Measurements from ENCODE around the gene RHBDD1. TPM values are rescaled to one million over a fixed set of nuclear protein-coding genes. Genes with fewer than 3 reads are reported as not detected.

Gene RHBDD1
- total and polyA plus RNA-seq, 12 donors, result 4.5 to 57.1 (median 33.7) TPM

GRCh38 chr2:226970362-226970761, 134.5 kb downstream of the RHBDD1 start:
- Histone ChIP-seq H3K4me1 (no peaks in the 10 kb centered on the region), H3K4me3 (no peak overlapping the region), H3K27me3 (no peaks in the 10 kb centered on the region), H3K36me3 (peaks cover 0 to 4% (median 0%) of the 10 kb centered on the region in 9 donors), H3K9me3 (peaks cover 0 to 7% (median 0%) of the 10 kb centered on the region in 11 donors), H3K27ac (no peak overlapping the region)
- ATAC-seq (no peak), DNase-seq (no peak)
- intact Hi-C loops (cut with DNase I), result loop anchor here in 1 of 10 donors (10.0 kb wide), 1 partner anchor 136 kb away; the partner anchor contains the start of gene RHBDD1
- TF ChIP-seq CTCF (IDR thresholded peaks at IDR 0.05), result no peak
- 68% methylated on average over 3 of the region's 3 CpGs for WGBS, 2 donors

GRCh38 chr2:226971084-226971483, 135.2 kb downstream of the RHBDD1 start:
- Histone ChIP-seq H3K4me1 (no peaks in the 10 kb centered on the region), H3K4me3 (no peak overlapping the region), H3K9me3 (peaks cover 0 to 7% (median 0%) of the 10 kb centered on the region in 11 donors), H3K27me3 (no peaks in the 10 kb centered on the region), H3K36me3 (peaks cover 0 to 4% (median 0%) of the 10 kb centered on the region in 9 donors), H3K27ac (no peak overlapping the region)
- no peak for ATAC-seq
- WGBS, 2 donors, result 79 to 82% methylated on average over 6 of the region's 6 CpGs
- no peak for DNase-seq
- no peak for TF ChIP-seq CTCF (IDR thresholded peaks at IDR 0.05)
- intact Hi-C loops (cut with DNase I), result loop anchor here in 1 of 10 donors (10.0 kb wide), 1 partner anchor 136 kb away; the partner anchor contains the start of gene RHBDD1

GRCh38 chr2:226971770-226972169, 135.9 kb downstream of the RHBDD1 start:
- H3K27ac ChIP-seq, result no peak overlapping the region

GRCh38 chr2:226973816-226974215, 138.0 kb downstream of the RHBDD1 start:
- H3K27me3 ChIP-seq, result no peaks in the 10 kb centered on the region
- H3K4me3 ChIP-seq, result no peak overlapping the region
- no peaks in the 10 kb centered on the region for H3K9me3 ChIP-seq
- H3K4me1 ChIP-seq, result no peaks in the 10 kb centered on the region
- no peak overlapping the region for H3K27ac ChIP-seq
- no peak for ATAC-seq
- TF ChIP-seq CTCF (IDR thresholded peaks at IDR 0.05), result no peak
- H3K36me3 ChIP-seq, result peaks cover 0 to 4% (median 0%) of the 10 kb centered on the region in 9 donors
- 91 to 93% methylated on average over 10 of the region's 10 CpGs for WGBS, 2 donors
- DNase-seq, result no peak
- intact Hi-C loops (cut with DNase I), result loop anchor here in 1 of 10 donors (10.0 kb wide), 1 partner anchor 139 kb away; the partner anchor contains the start of gene RHBDD1

More at GRCh38 chr2:226971770-226972169, 135.9 kb downstream of the RHBDD1 start:
- Histone ChIP-seq H3K9me3 (peaks cover 0 to 7% (median 0%) of the 10 kb centered on the region in 11 donors), H3K4me1 (no peaks in the 10 kb centered on the region), H3K36me3 (peaks cover 0 to 4% (median 0%) of the 10 kb centered on the region in 9 donors), H3K4me3 (no peak overlapping the region), H3K27me3 (no peaks in the 10 kb centered on the region)
- no peak for TF ChIP-seq CTCF (IDR thresholded peaks at IDR 0.05)
- intact Hi-C loops (cut with DNase I), result loop anchor here in 1 of 10 donors (10.0 kb wide), 1 partner anchor 137 kb away; the partner anchor contains the start of gene RHBDD1
- DNase-seq (no peak), ATAC-seq (no peak)
- WGBS, 2 donors, result 97 to 98% methylated on average over 4 of the region's 4 CpGs
